Mammary epithelial cell (primary cell): ENCODE results near the gene RARB.

Experiments
- CTCF ChIP-seq, 2 donors: IDR thresholded peaks in 1 of 2; conservative IDR thresholded peaks in 1 of 2; 2 replicates each; pipeline ENCODE4 v1.5.1; 2011 to 2012; ENCODE audit warnings: inconsistent platforms in 2 of 2, low read length in 2 of 2, mild to moderate bottlenecking in 2 of 2, control low read depth in 1 of 2, low read depth in 1 of 2; ENCODE audit not compliant: insufficient read depth in 1 of 2; ENCODE audit errors: extremely low read depth in 1 of 2
- EZH2 ChIP-seq: IDR thresholded peaks from 2 replicates; pipeline ENCODE4 v1.6.1; 2012; ENCODE audit warnings: low read length, inconsistent platforms, borderline replicate concordance

- no peak for TF ChIP-seq EZH2
- peak; percentile 6 to 26 for TF ChIP-seq CTCF (conservative IDR thresholded peaks at IDR 0.05 in 1 of 2, IDR thresholded peaks at IDR 0.05 in 1 of 2; ENCODE audit: extremely low read depth in 1 of 2, insufficient read depth in 1 of 2, low read depth in 1 of 2, low read length in 2 of 2)
Observed at GRCh38 chr3:25576831-25577454, 148.9 kb downstream of the RARB start.
